Memory B cell (primary cell): Measurements from ENCODE around the gene PCP4.

Source experiments
- ATAC-seq: fragments of 150-1000 bp; cut with Tn5 transposase; 2 replicates; pipeline ENCODE4 v1.10.0; 2021; ENCODE audit warnings: low read depth, mild to moderate bottlenecking, moderate library complexity
- DNase-seq, 2 donors: peaks; one replicate each; pipeline ENCODE4 v3.0.0; 2022; ENCODE audit warnings: low spot score in 2 of 2
- H3K27ac Mint-ChIP-seq: one replicate; pipeline ENCODE4 v1.8.0; 2022; ENCODE audit warnings: mild to moderate bottlenecking, moderate library complexity, mixed read lengths
- H3K27me3 Mint-ChIP-seq: one replicate; pipeline ENCODE4 v1.8.0; 2022; ENCODE audit warnings: mixed read lengths
- H3K36me3 Mint-ChIP-seq: one replicate; pipeline ENCODE4 v1.8.0; 2022; ENCODE audit warnings: mild to moderate bottlenecking, mixed read lengths
- H3K4me1 Mint-ChIP-seq: one replicate; pipeline ENCODE4 v1.8.0; 2022; ENCODE audit warnings: mixed read lengths
- H3K4me3 Mint-ChIP-seq: one replicate; pipeline ENCODE4 v1.8.0; 2022; ENCODE audit warnings: mild to moderate bottlenecking, moderate library complexity, mixed read lengths
- H3K9me3 Mint-ChIP-seq: one replicate; pipeline ENCODE4 v1.8.0; 2022; ENCODE audit warnings: mixed read lengths

Gene PCP4

DNA sequence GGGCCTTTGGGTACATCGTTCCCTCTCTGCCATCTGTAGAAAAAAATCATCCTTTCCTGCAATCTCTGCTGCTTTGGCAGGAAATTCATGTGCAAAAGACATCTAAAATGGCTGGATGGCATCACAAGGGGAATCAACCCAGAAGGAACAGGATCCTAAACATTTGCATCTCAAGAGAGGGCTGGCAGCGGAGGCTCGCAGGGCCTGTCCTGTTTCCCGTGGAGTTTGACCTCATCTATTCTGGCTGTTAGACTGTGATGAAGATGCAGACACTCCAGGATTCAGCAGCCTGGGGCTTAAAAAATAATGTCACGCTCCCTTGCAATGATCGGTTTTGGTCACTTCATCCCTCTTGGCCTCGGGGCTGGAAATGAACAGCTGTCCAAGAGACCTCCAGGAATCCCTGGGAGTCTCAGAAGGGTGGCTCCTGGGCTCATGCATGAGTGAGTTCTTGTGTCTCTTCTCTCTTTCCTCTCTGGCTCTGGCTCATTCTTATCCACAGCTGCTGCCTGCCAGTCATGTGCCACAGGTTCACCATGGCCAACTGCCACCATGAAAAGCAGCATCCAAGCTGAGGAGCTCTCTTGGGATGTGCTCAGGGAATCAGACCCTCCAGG, 16.1 kb upstream of the PCP4 start:
- Mint-ChIP-seq H3K27me3 (no peaks in the 10 kb centered on the region), H3K9me3 (peaks cover 2% of the 10 kb centered on the region), H3K4me1 (no peaks in the 10 kb centered on the region), H3K27ac (no peak overlapping the region), H3K36me3 (no peaks in the 10 kb centered on the region), H3K4me3 (no peak overlapping the region)
- DNase-seq = no peak
- ATAC-seq = no peak

DNA sequence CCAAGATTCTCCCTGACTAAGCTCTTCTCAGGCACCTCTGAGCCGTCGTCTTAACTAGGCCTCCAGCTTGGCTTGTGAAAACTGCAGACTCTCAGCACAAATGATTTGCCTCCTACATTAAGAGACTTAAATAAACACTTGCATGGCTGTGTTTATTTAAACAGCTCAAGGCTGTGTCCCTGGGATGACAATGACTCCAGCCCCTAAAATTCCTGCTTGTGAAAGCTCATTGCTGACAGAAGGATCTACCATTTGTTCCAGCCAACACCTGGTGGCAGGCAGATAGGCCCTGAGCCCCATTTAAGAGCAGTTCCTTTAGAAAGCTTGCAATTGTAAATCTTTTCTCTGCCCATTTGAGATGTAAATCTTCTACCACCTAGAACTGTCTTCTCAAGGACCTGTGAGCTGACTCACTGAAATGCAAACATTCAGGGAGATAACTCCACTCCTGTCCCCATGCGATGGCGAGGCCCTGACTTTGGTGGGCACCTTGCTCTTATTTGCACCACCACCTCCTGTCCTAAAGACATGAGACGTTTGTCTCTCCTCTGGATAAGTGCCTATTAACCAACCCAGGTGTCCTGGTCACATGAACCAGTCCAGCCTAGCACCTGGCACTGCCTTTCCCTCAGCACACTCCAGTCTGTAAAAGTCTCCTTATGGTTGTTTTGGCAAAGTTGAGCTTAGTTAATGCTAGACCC, 15.1 kb upstream of the PCP4 start:
- no peak overlapping the region for H3K27ac Mint-ChIP-seq
- H3K36me3 Mint-ChIP-seq = no peaks in the 10 kb centered on the region
- H3K4me3 Mint-ChIP-seq = no peak overlapping the region
- H3K27me3 Mint-ChIP-seq = no peaks in the 10 kb centered on the region
- peaks cover 2% of the 10 kb centered on the region for H3K9me3 Mint-ChIP-seq
- ATAC-seq = no peak
- no peaks in the 10 kb centered on the region for H3K4me1 Mint-ChIP-seq
- DNase-seq = no peak

DNA sequence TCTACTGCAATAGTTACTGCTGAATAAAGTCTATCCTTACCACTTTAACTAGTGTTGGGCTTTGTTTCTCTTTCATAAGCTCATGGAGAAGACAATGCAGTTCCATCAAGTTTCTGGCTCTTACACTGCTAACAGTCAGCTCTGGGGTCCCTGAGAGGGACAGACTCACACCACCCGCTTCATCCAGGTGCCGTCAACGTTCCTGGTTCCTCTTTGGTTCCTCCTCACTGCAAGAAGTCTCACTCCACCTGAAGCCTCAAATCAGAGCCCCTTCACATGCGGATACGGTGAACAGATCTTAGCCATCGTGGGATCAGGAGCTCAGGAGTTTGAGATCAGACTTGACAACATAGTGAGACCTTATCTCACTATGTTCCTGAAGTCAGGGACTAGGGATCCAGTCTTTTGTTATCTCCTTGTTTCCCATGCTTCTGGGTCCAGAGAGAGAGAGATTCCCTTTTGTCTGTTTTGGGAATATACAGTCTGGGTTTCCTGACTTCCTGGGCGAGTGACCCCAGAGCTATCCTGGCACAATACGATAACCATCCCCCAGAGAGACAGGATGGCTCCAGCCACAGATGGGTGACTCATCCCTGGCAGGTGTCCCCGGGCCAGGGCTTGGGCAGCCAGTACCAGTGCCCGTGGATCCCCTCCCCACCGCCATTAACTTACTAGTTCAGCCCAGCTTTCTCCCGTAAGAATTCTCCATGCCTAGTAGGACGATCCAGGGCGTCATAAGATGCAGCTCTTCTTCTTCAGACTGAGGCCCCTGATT, 14.3 kb upstream of the PCP4 start:
- Mint-ChIP-seq H3K36me3 (no peaks in the 10 kb centered on the region), H3K27ac (no peak overlapping the region), H3K27me3 (no peaks in the 10 kb centered on the region), H3K4me1 (no peaks in the 10 kb centered on the region), H3K4me3 (no peak overlapping the region), H3K9me3 (peaks cover 2% of the 10 kb centered on the region)
- ATAC-seq (no peak), DNase-seq (no peak)

DNA sequence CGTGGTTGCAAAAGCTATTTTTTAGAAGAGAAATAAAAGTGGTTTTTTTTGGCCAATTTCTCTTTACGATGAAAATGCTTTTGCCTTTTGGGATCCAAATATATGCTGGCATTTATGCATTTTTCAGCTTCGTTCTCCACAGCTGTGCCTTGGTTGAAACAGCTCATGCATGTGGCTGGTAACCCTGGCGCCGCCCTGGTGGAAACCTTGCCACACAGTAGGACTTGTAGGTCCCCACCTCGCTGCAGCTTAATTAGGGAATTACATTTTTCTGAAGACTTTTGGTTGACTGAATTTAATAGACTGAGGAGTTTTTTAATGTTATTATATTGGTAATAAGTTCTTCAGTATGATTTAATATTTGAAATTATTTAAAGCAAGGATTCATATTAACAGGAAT, 12.7 kb upstream of the PCP4 start:
- Mint-ChIP-seq H3K27ac (no peak overlapping the region), H3K9me3 (peaks cover 3% of the 10 kb centered on the region), H3K27me3 (no peaks in the 10 kb centered on the region), H3K4me3 (no peak overlapping the region), H3K36me3 (no peaks in the 10 kb centered on the region), H3K4me1 (no peaks in the 10 kb centered on the region)
- DNase-seq (no peak), ATAC-seq (no peak)

DNA sequence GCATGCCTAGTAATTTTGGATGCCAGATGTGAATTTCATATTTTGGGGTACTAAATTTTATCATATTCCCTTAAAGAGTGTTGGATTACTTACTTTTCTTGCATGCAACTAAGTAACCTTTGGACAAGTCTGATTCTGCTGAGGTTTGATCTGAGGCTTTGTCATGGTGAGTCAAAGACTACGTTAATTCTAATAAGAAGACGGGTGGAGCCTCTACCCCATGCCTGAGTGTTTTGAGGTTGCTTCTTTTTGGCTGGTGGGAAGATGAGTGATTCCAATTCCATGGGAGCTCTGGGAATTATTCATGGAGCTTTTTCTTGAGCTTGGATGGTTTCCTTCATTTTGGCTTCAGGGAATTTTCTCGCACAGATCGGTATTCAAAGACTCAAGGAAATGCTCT, 11.6 kb upstream of the PCP4 start:
- Mint-ChIP-seq H3K4me3 (no peak overlapping the region), H3K27me3 (no peaks in the 10 kb centered on the region), H3K27ac (no peak overlapping the region), H3K36me3 (no peaks in the 10 kb centered on the region), H3K9me3 (peaks cover 6% of the 10 kb centered on the region), H3K4me1 (no peaks in the 10 kb centered on the region)
- ATAC-seq = no peak
- DNase-seq = no peak

DNA sequence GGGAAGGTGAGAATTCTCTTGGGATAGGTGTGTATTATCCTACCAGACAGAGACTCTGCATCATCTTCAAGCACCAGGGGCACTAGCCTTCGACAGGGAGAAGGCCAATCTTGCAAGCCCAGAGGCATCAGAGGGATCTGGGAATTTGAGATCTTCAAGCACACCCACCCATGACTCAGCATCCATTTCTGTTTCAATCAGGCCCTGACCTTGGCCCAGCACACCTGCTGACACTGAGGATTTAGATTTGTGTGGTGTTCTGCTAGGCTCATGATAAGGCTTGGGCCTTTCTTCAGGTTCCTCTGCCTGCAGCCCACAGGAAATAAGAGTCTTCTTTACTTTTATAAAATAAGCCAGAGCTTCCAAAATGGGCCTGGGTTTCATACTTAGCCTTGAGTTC, 6.6 kb upstream of the PCP4 start:
- Mint-ChIP-seq H3K27ac (no peak overlapping the region), H3K36me3 (no peaks in the 10 kb centered on the region)
- no peak for ATAC-seq

DNA sequence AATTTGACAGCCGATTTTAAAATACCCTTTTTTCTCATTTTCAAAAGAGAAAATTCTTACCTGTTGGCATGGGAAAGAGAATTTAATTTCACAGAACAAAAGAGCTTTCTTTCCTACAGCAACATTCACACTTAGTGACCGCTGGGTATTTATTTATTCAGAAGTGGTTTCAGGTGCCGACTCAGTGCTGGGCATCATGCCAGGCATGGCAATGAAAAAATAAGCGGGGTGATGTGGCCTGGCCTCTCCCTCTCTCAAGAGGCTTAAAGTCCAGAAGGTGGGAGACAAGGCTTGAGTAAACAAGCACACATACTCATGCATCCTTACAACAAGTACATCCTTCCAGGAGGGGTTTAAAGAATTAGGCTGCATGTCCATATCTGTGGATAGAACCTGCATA, 4.1 kb upstream of the PCP4 start:
- no peaks in the 10 kb centered on the region for H3K27me3 Mint-ChIP-seq

More for the DNA sequence above, 6.6 kb upstream of the PCP4 start:
- no peak for DNase-seq
- Mint-ChIP-seq H3K4me3 (no peak overlapping the region), H3K9me3 (peaks cover 5% of the 10 kb centered on the region), H3K27me3 (no peaks in the 10 kb centered on the region), H3K4me1 (no peaks in the 10 kb centered on the region)

DNA sequence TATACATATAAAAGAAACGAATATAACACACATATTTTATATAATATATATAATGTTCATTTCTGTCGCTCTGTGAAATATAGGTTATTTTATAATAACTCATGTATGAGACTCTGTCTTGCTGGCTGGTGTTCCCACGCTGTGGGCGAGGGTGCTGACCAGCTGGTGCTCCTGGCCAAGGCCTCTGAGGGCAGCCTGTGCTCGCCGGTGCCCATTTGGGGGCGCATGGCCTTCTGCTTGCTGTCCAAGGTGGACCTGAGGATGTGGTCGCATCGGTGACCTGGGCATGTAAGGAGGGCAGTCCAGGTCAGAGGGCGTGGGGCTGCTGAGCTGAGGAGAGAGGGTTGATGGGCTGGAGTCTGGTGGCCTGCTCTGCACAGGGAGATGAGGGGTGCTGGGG, 1.1 kb upstream of the PCP4 start:
- ATAC-seq = no peak
- DNase-seq = no peak
- Mint-ChIP-seq H3K4me3 (no peak overlapping the region), H3K4me1 (no peaks in the 10 kb centered on the region), H3K36me3 (no peaks in the 10 kb centered on the region), H3K9me3 (peaks cover 1% of the 10 kb centered on the region), H3K27ac (no peak overlapping the region), H3K27me3 (no peaks in the 10 kb centered on the region)

More for the DNA sequence above, 4.1 kb upstream of the PCP4 start:
- no peaks in the 10 kb centered on the region for H3K36me3 Mint-ChIP-seq
- no peak overlapping the region for H3K4me3 Mint-ChIP-seq
- H3K27ac Mint-ChIP-seq = no peak overlapping the region
- no peak for DNase-seq
- H3K9me3 Mint-ChIP-seq = peaks cover 5% of the 10 kb centered on the region
- ATAC-seq = no peak
- no peaks in the 10 kb centered on the region for H3K4me1 Mint-ChIP-seq

DNA sequence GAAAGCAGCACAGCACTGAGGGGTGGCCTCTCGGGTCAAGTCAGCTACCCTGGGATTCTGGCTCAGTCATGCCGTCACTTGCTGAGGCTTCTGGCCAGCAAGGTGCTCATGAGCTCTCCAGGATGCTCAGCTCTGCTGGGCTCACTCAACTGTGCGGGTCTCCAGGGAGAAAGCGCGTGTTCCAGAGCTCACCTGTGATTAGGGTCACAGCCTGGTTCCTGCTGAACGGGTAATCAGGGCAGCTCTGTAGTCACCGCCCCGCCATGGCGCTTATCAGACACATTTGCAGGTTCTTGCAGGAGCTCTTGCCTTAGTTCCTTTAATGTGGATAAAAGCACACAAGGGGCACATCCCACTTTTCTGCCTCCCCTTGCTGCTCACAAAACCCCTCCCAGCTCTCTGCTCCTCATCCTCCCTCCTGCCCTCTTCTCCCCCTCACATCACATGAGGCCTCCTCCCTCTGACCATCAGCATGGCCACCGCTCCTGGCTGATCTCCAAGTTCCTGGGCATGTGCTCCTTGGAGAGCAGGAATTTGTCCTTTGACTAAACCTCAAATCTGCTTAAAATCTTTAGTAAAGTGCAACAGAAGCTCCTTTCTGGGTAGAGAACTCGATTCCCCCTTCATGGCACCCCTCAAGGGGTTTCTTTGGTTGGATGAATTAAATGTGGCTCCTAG, 2.0 kb downstream of the PCP4 start:
- H3K4me1 Mint-ChIP-seq = no peaks in the 10 kb centered on the region
- no peak overlapping the region for H3K4me3 Mint-ChIP-seq
- H3K27ac Mint-ChIP-seq = no peak overlapping the region
- DNase-seq (no peak), ATAC-seq (no peak)
- H3K36me3 Mint-ChIP-seq = no peaks in the 10 kb centered on the region
- H3K27me3 Mint-ChIP-seq = no peaks in the 10 kb centered on the region
- H3K9me3 Mint-ChIP-seq = no peaks in the 10 kb centered on the region

DNA sequence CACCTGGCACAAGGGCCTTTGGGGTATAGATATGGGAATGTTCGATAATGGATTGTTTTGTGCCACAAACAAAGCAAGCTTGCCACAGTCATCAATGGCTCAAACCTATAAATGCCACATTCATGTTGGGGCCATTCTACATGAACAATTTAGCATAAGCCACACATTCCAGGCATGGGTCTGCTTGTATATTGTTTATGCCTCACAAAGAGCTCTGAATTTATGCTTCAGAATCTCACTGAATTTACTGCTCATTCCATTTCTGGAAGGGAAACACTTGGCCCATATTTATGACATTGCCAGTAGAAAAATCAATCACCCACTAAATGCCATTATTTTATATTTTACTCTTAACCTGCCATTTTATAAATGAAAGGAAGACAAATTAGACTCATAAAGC, 6.4 kb downstream of the PCP4 start:
- Mint-ChIP-seq H3K27me3 (no peaks in the 10 kb centered on the region), H3K27ac (no peak overlapping the region), H3K36me3 (no peaks in the 10 kb centered on the region), H3K4me3 (no peak overlapping the region), H3K4me1 (no peaks in the 10 kb centered on the region), H3K9me3 (peaks cover 2% of the 10 kb centered on the region)
- ATAC-seq (no peak), DNase-seq (no peak)

DNA sequence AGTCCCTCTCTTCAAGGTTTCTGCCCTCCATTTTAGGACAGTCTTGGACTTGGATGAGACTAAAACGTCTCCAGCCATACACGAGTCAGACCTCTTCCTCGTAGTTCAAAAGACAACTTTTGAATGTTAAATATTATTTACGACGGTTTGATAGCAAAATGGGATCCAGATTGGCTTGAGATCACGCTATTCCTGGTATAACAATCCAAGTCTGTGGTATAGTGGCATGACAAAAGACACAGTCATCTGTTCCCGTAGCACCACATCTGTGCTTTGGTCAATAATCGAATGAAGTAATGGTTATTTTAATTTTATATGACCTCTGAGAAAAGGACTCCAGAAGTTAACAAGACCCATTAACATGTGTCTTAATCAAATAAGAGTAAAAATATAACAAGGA, 7.0 kb downstream of the PCP4 start:
- no peak overlapping the region for H3K4me3 Mint-ChIP-seq
- ATAC-seq = no peak
- no peaks in the 10 kb centered on the region for H3K4me1 Mint-ChIP-seq
- peaks cover 2% of the 10 kb centered on the region for H3K9me3 Mint-ChIP-seq
- no peaks in the 10 kb centered on the region for H3K27me3 Mint-ChIP-seq
- no peaks in the 10 kb centered on the region for H3K36me3 Mint-ChIP-seq
- H3K27ac Mint-ChIP-seq = no peak overlapping the region
- no peak for DNase-seq

DNA sequence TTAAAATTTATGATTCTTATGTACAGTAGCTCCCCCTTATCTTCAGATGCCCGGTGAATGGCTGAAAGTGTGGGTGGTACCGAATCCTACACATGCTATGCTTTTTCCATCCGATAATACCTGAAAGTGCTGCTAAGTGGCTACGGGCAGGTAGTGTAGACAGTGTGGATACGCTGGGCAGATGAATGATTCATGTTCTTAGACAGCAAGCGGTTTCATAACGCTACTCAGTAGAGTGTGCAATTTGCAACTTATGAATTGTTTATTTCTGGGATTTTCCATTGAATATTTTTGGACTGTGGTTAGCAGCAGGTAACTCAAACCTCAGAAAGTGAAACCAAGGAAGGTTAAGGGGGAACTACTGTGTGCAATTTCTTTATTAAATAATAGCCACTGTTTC, 7.5 kb downstream of the PCP4 start:
- H3K27me3 Mint-ChIP-seq = no peaks in the 10 kb centered on the region
- ATAC-seq (no peak), DNase-seq (no peak)
- no peak overlapping the region for H3K4me3 Mint-ChIP-seq
- peaks cover 2% of the 10 kb centered on the region for H3K9me3 Mint-ChIP-seq
- no peak overlapping the region for H3K27ac Mint-ChIP-seq
- H3K4me1 Mint-ChIP-seq = no peaks in the 10 kb centered on the region
- H3K36me3 Mint-ChIP-seq = no peaks in the 10 kb centered on the region

DNA sequence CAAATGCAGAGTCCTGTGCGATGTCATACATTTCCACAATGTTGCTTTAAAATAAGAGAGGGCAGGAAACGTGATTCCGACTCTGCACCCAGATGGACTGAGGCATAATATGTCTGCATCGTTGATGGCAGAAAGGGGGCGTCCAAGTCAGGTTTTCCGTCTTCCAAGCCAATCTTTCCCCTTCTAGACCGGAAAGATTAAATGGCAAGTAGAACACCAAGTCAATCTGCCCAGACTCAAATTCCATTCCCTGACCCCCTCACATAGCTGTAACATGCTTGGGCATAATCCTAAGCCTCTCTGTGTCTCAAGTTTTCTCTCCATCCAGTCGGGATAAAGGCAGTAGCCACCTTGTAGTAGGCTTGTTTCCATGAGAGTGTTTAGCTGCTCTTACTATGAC, 14.4 kb downstream of the PCP4 start:
- DNase-seq (no peak), ATAC-seq (no peak)
- Mint-ChIP-seq H3K4me1 (no peaks in the 10 kb centered on the region), H3K9me3 (no peaks in the 10 kb centered on the region), H3K4me3 (no peak overlapping the region), H3K27ac (no peak overlapping the region), H3K36me3 (no peaks in the 10 kb centered on the region), H3K27me3 (no peaks in the 10 kb centered on the region)

DNA sequence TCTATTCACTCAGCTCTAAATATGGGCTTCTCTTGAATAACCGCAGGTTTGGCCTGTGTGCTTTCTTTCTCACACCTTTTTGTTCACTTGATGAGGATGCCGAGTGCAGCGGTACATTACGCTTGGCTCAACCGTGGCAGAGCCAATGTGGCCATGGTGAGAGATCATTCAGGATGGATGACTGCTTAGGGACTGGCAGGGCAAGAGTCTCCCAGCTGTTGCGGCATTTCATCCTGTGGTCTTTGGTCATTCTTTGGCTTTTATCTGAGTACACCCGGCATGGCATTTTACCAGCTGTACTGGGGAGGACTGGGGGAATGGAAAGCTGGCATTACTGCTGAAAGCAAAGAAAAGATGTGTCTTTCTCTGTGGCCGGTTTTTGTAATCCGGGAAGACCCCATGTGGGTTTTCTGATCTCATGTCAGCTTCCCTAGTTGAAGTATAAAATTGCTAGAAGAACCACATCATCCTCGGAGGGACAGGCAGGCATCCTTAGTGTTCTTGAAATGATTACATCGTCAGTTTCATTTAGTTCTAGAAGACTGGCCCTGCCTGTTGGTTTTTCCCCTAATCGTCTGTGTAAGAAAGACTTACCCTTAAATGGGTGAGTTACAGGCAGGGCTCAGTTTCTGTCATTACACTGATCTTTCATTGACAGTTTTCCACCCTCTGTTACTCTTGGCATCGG, 15.1 kb downstream of the PCP4 start:
- Mint-ChIP-seq H3K27ac (no peak overlapping the region), H3K4me1 (no peaks in the 10 kb centered on the region), H3K36me3 (no peaks in the 10 kb centered on the region), H3K4me3 (no peak overlapping the region), H3K27me3 (no peaks in the 10 kb centered on the region), H3K9me3 (no peaks in the 10 kb centered on the region)
- ATAC-seq = no peak
- DNase-seq = no peak
